GM19240 (cell line): ENCODE data around the gene PPP1R37.

Source experiments
- DNase-seq: peaks from one replicate; pipeline ENCODE4 v3.0.0; 2011; ENCODE audit warnings: low spot score; ENCODE audit not compliant: insufficient read length

Gene PPP1R37

DNA sequence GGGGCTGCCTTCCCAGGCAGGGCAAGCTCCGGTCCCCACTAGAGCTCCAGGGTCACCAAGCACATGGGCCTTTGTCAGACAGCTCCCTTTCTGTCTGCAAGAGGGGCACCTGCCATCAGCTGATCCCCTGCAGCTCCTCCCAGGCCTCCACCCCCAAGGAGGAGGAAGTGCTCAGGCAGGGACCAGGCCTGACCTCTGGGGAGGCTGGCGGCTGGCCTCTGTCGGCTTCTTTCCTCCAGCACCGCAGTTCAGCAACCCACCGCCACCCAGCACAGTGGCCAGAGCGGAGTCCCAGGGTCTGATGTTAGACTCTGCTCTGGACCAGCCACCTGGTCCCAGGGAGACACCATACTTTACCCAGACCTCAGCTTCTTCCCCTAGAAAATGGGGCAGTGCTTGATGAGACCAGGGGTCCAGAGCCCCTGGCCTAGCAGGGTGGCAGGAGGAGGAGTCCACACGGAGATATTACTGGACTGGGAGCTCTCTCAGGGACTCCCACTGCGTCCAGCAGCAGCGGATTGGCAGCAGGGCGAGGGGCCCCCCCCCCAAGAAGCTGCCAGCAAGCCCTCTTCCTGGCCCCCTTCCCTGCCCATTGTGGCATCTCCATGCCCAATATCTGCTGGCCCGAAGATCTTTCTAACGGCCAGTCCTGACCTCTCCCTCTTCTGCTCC, 43.7 kb downstream of the PPP1R37 start:
- DNase-seq, result peak; percentile 77

DNA sequence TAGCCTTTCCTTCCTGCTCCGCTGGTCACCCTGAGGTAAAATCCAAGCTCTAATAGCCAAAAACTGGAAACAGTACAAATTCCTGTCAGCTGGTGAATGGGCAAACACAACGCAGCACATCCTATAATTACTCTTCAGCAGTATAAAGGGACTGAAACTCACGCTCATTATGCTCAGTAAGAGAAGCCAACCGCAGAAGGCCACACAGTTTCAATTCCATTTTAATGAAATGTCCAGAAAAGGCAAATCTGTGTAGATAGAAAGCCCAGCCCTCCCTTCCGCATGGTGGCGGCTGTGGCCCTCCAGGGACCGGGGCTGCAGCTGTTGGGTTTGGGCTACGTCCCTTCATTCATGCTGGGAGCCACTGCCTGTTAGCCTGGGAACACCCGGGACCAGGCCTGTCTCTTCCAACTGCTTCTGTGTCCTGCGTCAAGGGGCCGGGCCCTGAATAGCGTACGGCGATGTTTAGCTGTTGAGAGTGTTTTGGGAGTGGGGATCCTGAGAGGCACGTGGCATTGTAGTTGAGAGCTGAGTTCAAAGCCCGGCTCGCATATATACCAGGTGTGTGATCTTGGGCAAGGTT, 44.3 kb downstream of the PPP1R37 start:
- DNase-seq, result peak; percentile 92

DNA sequence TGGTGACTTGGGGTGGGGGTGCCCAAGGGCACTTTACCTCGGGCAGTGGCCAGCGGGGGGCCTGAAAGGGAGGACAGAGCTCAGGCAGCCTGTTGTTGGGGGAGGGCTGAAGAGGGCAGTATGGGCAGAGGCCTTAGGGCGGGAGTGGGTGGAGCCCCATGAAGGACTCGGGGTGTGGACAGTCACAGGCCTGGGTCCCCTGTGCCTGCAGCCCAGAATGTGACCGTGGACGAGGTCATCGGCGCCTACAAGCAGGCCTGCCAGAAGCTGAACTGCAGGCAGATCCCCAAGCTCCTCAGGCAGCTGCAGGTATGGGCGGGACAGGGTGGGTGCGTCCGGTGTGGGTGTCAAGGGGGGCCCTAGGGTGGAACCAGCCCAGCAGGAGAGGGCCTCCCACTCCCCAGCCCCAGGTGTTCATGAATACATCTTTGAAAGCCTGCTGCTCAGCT, 45.3 kb downstream of the PPP1R37 start:
- no peak for DNase-seq

DNA sequence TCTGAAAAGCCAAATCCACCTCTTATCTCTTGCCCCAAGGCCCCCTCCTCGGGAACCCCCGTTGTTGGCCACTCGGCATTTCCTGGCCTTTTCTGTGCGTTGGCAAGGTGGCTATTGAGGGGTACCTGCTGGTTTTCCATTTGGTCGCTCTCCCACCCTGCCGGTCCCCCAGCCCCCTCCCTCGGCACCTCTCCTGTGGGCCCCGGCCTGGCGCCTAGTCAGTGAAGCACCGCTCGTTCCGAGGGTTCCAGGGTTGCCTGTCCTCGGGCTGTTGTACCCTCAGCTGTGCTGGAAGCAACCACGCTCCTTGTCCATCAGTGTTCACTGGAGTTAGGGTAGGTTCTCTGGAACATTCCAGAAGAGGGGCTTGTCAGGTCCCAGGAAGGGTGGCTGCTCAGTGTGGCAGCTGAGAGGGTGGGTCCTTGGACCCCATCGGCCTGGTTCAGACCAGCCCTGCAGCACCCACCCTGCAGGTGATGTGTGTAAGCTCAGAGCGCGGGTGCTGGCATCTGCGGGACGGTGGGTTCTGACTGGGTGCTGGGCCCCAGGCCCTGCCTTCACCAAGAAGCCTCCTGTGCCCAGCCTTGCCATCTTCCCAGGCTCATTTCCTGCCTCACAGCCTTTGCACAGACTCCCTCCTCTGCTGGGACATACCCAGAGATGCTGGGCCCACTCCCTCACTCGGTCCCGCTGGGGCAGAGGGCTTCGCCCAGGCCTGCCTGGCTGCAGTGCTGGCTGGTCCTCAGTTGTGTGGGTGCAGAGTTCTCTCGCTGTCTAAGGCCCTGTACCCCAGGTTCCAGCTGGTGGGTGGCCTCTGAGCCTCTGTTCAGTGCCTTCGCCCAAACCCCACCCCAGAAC, 46.5 kb downstream of the PPP1R37 start:
- no peak for DNase-seq

DNA sequence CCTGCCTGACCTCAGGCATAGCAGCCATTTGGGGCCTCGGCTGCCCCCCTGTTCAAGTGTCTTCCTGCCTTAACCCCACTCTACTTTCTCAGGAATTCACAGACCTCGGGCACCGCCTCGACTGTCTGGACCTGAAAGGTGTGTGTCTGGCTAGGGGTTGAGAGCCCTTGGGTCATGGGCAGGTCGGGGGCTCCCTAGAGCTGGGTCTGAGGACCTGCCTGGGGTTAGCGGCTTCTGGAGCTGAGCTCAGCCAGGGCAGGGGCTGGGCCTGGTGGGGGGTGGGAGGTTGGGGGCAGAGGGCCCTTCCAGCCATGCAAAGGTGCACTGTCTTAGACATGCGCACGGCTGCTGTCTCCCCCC, 47.1 kb downstream of the PPP1R37 start:
- no peak for DNase-seq

DNA sequence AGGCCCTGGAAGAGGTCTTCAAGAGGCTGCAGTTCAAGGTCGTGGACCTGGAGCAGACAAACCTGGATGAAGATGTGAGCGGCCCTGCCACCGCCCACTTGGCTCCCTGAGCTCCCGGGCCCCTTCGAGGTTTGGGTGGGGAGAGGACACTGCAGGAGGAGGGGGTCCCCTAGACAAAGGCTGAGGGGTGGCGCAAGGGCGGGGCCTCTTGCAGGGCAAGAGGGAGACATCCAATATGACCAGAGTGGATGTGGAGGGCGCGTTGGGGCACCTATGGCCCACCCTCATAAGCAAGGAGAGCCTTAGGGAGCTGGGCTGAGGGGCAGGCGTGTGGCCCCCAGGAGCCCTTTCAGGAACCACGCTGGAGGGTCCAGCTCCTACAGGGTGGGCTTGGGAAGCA, 47.6 kb downstream of the PPP1R37 start:
- DNase-seq, result no peak

DNA sequence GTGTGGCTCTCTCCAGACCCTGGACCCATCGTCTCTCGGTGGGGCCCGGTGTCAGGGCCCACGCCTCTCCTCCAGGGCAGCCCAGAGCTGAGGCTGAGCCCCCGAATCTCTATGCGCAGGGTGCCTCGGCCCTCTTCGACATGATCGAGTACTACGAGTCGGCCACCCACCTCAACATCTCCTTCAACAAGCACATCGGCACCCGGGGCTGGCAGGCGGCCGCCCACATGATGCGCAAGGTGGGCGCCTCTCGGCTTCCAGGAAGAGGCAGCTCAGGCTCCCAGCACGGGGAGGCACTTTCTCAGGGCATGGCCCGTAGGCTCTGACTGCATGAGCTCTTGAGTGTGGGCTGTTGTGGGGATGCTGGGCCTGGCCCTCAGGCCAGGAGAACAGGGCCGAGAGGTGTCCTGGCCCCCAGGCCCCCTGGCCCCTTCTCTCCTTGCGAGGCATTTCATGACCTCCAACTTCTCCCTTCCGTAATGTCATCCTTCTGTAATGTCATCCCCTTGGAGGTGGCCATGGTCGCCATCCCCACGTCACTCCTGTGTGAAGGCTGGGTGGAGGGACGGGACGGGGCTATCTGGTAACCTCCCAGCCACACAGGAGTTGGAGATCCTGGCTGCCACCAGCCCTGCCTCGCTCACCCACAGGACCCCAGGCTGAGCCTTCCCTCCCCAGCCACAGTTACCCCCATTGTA, 48.4 kb downstream of the PPP1R37 start:
- DNase-seq, result no peak

DNA sequence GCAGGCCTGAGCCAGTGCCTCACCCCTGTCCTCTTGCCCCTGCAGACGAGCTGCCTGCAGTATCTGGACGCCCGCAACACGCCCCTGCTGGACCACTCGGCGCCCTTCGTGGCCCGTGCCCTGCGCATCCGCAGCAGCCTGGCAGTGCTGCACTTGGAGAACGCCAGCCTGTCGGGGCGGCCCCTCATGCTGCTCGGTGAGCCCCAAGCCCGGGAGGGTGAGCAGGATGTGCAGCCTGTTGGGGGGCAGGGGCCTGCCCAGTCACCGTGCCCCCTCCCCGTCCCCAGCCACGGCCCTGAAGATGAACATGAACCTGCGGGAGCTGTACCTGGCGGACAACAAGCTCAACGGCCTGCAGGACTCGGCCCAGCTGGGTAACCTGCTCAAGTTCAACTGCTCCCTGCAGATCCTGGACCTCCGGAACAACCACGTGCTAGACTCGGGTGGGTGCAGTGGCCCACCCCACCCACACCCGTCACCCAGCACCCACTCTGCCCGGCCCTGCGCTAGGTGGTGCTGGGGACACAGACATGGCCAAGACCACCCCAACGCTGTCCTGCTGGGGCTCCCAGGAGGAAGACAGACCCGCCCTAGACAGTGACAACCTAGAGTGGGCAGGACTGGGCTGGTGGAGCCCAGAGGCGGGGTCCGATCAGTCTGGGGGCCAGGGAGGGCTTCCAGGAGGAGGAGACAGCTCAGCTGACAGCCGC, 49.2 kb downstream of the PPP1R37 start:
- DNase-seq, result no peak

DNA sequence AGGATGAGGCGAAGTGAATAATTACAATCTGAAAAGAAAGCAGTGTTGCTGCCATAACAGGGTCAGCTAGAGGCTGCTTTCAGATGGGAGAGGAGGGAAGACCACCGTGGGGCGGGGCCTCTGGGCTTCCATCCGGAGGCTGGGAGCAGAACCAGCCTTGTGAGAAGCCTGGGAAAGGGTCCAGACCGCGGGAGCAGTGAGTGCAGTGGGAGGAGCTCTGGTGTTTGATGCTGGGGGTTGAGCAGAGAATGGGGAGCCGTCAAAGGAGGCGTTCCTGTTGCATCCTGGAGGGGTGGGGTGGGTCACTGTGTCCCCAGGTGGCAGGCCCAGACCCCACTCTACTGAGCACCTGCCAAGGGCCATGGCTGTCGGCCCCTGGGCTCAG, 49.7 kb downstream of the PPP1R37 start:
- no peak for DNase-seq

DNA sequence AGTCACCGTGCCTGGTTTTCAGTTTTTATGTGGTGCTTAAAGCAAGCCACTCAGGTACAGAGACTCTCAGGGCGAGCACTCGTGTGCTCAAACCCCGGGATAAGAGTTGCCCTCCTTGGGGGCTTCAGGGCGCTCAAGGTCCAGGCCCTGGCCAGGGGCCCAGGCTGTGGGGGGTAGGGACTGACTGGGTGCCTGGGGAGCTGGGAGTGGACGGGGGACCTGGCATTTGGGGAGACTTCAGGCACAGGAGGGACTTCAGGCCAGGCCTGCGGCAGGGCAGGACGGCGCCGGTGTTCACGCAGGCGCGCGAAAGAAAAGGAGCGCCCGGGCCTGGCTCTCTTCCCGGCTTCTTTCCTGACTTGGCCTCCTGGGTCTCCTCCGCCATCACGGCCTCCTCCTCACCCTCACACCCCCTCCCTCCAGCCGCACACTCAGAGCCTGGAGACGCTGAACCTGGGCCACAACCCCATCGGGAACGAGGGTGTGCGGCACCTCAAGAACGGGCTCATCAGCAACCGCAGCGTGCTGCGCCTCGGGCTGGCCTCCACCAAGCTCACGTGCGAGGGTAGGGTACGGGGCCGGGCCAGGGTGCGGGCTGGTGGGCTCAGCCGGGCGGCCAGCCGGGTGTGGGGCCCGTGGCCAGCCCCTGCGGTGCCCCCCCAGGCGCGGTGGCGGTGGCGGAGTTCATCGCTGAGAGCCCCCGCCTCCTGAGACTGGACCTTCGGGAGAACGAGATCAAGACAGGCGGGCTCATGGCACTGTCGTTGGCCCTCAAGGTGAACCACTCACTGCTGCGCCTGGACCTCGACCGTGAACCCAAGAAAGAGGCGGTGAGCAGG, 51.7 kb downstream of the PPP1R37 start:
- DNase-seq, result no peak

DNA sequence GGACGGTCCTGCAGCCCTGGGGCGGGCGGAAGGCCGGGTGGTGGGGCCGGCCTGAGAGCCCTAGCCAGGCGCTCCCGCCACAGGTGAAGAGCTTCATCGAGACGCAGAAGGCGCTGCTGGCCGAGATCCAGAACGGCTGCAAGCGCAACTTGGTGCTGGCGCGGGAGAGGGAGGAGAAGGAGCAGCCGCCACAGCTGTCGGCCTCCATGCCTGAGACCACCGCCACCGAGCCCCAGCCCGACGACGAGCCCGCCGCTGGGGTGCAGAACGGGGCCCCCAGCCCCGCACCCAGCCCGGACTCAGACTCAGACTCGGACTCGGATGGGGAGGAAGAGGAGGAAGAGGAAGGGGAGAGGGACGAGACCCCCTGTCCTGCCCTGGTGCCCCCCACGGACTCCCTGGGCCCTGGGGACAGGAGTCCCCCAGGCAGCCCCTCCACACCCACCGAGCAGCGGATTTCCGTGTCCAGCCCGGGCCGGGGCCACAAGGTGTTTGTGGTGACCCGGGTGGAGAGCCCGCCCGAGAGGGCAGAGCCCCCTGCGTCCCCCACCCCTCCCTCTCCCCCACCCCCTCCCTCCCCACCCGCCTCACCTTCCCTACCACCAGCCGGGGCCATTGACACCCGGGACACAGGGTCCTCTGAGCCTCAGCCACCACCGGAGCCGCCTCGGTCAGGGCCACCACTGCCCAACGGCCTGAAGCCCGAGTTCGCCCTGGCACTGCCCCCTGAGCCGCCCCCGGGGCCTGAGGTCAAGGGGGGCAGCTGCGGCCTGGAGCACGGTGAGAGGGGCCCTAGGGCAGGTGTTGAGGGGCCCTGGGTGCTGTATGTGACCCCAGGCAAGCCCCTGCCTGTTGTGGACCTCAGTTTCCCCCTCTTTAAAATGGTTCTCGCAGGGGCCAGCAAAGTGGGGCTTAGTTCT, 52.6 kb downstream of the PPP1R37 start:
- no peak for DNase-seq

DNA sequence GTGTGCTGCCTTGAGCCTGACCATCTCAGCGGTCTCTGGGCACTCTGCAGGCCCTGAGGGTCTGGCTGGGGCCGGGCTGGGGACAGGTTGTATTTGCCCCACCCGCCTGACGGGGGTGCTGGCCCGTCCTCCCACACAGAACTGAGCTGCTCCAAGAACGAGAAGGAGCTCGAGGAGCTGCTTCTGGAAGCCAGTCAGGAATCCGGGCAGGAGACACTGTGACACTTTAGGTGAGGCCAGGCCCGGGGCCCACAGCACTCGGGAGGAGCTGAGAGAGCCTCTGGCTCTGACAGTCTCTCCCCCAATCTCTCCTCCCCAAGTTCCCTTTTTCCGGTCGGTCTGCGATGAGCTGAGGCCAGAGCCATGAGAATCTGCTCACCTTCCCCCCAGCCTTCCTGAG, 53.3 kb downstream of the PPP1R37 start:
- DNase-seq, result no peak

DNA sequence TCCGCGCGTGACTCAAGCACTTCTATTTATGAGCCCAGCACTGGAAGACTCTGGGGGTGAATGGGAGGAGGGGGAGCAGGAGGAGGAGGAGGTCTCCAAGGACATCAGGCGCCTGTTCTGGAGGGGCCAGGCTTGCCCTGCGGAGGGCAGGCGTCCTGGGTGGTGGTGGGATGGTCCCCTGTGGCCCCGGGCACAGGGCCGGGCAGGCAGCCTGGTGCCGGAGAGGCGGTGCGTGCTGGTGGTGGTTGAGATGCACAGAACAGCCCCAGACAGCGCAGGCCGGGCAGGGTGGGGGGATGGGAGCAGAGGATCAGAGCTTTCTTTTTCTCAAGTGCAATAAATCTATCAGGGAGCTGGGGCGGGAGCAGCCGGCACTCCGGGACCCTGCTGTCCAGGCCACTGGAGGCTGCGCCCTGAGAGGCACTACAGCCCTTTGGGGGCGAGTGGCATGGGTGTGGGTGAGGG, 53.8 kb downstream of the PPP1R37 start:
- DNase-seq, result no peak

DNA sequence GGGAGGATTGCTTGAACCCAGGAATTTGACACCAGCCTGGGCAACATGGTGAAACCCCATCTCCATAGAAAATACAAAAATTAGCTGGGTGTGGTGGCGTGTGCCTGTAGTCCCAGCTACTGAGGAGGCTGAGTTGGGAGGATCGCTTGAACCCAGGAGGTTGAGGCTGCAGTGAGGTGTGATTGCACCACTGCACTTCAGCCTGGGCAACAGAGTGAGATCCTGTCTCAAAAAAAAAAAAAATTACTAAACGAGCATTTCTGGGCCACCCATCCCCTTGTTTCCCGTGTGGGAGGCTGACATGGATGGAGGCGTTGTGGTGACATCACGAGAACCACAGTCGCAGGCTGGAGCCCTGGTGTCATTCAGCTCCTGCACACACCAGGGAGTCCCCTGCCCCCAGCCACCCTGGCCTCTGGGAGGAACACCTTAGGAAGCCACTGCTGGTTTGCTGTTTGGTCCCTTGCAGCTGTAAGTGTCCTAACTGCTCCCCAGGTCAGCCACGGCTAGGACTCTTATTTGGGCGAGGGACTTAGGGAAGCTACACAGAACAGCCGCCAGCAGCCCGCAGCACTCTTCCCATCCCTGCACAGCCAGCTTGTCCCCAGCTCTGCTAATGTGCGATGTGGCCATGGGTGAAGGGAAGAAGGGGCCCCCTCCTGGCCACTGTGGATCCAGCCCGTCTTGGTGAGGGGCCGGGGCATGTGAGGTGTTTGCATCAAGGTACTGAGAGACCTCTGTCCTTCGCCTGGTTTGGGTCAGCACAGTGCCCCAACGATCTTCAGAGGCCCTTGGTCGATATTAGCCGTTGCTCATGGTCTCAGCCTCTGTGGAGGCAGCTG, 55.1 kb downstream of the PPP1R37 start:
- no peak for DNase-seq

DNA sequence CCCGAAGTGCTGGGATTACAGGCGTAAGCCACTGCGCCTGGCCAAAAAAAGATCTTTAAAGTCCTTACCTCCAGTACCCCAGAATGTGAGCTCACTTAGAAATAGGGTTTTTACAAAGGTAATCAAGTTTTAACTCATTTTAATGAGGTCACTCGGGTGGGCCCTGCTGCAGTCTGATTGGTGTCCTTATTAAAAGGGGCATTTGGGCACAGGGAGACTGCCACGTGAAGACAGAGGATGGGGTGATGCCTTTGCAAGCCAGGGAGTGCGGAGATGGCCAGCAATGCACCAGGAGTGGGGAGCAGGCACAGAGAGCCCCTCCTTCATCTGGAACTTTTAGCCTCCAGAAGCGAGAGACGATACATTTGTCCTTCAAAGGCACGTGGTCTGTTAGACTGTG, 56.1 kb downstream of the PPP1R37 start:
- no peak for DNase-seq

DNA sequence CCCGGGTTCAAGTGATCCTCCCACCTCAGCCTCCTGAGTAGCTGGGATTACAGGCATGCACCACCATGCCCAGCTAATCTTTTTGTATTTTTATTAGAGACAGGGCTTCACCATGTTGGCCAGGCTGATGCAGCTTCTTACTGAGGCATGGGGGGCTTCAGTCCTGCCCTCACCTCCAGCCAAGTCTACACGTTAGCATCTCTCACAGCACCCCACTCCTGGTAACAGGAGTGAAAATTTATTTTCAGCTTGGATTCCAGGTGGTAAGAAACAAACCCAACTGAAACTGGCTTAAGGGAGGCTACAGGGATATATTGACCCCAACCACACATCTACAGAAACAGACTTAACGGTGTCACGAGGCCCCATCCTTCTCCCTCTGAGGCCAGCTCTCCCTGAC, 57.2 kb downstream of the PPP1R37 start:
- DNase-seq, result no peak

DNA sequence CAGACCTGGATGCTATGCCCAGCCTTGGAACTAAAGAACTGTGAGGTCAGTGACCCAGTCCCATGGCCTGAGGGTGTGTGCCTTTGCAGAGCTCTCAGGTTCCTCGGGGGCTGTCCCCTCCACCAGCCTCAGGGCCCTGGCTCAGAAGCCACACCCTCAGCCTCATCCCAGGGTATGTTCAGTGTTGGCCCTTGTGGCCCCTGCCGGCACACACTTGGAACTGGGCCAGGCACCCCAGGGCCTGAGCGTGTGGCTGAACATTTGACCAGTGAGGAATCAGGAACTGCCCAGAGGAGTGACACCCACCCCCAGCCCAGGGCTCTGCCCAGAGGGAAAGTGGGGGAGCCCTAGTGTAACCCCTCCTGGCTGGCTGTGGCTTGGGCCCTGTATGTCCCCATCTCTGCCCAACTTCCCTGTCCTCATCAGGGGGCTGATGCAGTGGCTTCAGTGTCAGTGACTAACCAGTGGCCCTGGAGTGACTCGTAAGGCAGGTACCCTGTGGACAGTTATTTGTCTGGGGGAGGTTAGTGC, 57.8 kb downstream of the PPP1R37 start:
- no peak for DNase-seq

DNA sequence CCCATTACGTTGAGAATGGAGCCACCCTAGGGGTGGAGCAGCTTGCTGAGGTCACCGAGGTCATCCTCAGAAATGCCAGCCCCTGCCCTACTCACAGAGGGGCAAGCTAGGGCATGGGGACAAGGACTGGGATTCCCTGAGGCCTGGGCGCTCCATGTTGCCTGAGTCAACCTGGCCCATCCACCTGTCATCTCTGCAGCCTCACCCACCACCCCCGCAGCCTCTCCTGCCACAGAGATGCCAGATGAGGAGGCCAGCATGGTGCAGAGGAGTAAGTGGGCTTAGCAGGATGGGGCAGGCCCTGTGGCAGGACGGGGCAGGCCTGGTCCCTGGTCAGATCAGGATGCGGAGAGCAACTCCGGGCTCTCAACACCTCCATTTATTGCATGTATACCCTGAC, 58.3 kb downstream of the PPP1R37 start:
- DNase-seq, result no peak
